Metanephros (tissue), 1 donor: ENCODE measurements around the gene TMEM168. TPM values are rescaled to one million over a fixed set of nuclear protein-coding genes. Genes with fewer than 3 reads are reported as not detected.

ENCODE experiments used
- total RNA-seq: library from RNA; depleted of rRNA; stranded (reverse); fragments of >200 nt; gene quantifications from one replicate; pipeline ENCODE4 v1.2.3, GENCODE V29; 2014

TMEM168 gene
- 35.6 TPM for total RNA-seq

GRCh38 chr7:112789817-112790585, at the start of gene TMEM168:
TSS of gene TMEM168 (minus strand) at chr7:112790393. CDS start at chr7:112784825, 5,568 bp downstream.

